GM10266 (cell line): Measurements from ENCODE around the gene FRAS1.
"Not testable (repeated sequence)": the region's sequence is repeated elsewhere in the genome, so short reads cannot be mapped to it uniquely, and the experiment has no call there.

ENCODE experiments used
- DNase-seq: peaks from one replicate; pipeline ENCODE4 v3.0.0; 2012; ENCODE audit errors: extremely low spot score
- CTCF ChIP-seq: IDR thresholded peaks from 2 replicates; pipeline ENCODE4 v1.5.1; 2012; ENCODE audit warnings: mild to moderate bottlenecking, low read depth; ENCODE audit not compliant: control insufficient read depth, insufficient read depth; ENCODE audit errors: missing control alignments

Gene FRAS1

GRCh38 chr4:78167510-78167909 is 110.4 kb downstream of the FRAS1 start:
- no peak for TF ChIP-seq CTCF
- no peak for DNase-seq

- TF ChIP-seq CTCF: no peak
- DNase-seq: no peak
These were observed 110.9 kb downstream of the FRAS1 start for GRCh38 chr4:78168029-78168428.

- TF ChIP-seq CTCF: no peak
- no peak for DNase-seq
These were observed 112.6 kb downstream of the FRAS1 start for GRCh38 chr4:78169728-78170127.

GRCh38 chr4:78171482-78171881 is 114.4 kb downstream of the FRAS1 start:
- no peak for DNase-seq
- TF ChIP-seq CTCF: no peak

- no peak for TF ChIP-seq CTCF
- no peak for DNase-seq
These were observed 117.8 kb downstream of the FRAS1 start for GRCh38 chr4:78174891-78175290.

GRCh38 chr4:78179196-78179595 is 122.1 kb downstream of the FRAS1 start:
- DNase-seq: no peak
- no peak for TF ChIP-seq CTCF

GRCh38 chr4:78181681-78182234 is 124.6 kb downstream of the FRAS1 start:
- DNase-seq: not testable (repeated sequence)

- no peak for TF ChIP-seq CTCF
- no peak for DNase-seq
These were observed 127.5 kb downstream of the FRAS1 start for GRCh38 chr4:78184584-78184983.
